ENCODE results near the gene PLEKHG2. TPM values are rescaled to one million over a fixed set of nuclear protein-coding genes. Genes with fewer than 3 reads are reported as not detected.
A peak's percentile ranks its signal among the peaks of the same experiment; 100 is the strongest.

The PLEKHG2 gene
- total RNA-seq, 1 experiment from 2014 or later, result 29.0 TPM

DNA sequence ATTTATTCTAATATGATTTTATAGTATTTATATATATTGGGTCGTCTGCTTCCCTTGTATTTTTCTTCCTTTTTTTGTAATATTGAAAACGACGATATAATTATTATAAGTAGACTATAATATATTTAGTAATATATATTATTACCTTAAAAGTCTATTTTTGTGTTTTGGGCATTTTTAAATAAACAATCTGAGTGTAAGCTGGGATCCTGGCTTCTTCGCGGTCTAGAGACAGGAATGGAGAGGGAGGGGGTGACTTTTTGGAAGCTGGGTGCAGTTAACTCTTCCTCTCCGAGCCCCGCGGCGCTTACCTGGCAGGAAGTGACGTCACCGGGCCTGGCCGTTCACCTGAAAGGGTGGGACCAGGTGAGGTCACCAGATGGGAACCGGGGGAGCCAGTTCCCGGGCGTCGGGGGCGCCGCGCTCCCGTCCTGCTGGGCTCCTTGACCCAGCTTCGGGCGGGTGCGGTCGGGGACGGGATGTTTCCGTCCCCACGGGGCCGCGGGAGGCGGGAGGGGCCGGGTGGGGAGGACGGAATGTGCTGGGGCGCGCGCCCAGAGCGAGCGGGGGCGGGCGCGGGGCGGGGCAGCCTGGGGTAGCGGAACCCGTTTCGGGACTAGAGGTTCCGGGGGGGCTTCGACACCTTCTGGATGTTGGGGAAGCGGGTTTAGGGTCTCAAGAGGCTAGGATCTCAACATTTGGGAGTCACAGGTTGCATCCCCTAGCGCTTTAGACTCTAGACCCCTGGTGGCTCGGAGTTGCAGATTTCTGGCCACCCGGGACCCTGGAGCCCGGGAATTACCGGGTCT is 3.1 kb upstream of the PLEKHG2 start:
- Histone ChIP-seq H2AFZ (ENCODE audit: low read depth, low read length, poor library complexity, severe bottlenecking) (no peak overlapping the region), H3K4me2 (ENCODE audit: low read length) (peak overlapping the region; percentile 92), H3K4me1 (ENCODE audit: control insufficient read depth in 1 of 2, insufficient read depth in 2 of 2, low read length in 2 of 2) (peaks cover 50 to 85% of the 10 kb centered on the region in 2 experiments), H3K27me3 (ENCODE audit: insufficient read depth, low read length) (no peaks in the 10 kb centered on the region), H3K79me2 (ENCODE audit: insufficient read depth, low read length) (peaks cover 38% of the 10 kb centered on the region), H3K36me3 (ENCODE audit: control insufficient read depth in 1 of 2, insufficient read depth in 2 of 2, low read length in 2 of 2) (peaks cover 2 to 12% of the 10 kb centered on the region in 2 experiments; a peak in 1 of 4 replicates), H3K27ac (ENCODE audit: low read depth, low read length) (peak overlapping the region; percentile 100), H3K4me3 (replicated peaks in 1 of 2; ENCODE audit: low read depth in 1 of 2, low read length in 2 of 2) (peak overlapping the region; percentile 90 to 98), H4K20me1 (ENCODE audit: insufficient read depth) (peaks cover 5% of the 10 kb centered on the region; the same call in 1 of the 2 replicates), H3K9ac (ENCODE audit: low read length) (peak overlapping the region; percentile 97), H3K9me3 (ENCODE audit: control insufficient read depth in 1 of 2, insufficient read depth in 1 of 2, low read depth in 1 of 2, low read length in 2 of 2) (no peaks in the 10 kb centered on the region), H3K9me2 (ENCODE audit: insufficient read depth) (no peaks in the 10 kb centered on the region)
- intact Hi-C loops (cut with micrococcal nuclease), result loop anchor here (5.0 kb wide), 1 partner anchor 67 kb away; the partner anchor contains the start of gene SAMD4B
- ATAC-seq, result peak; percentile 24
- POLR2A ChIA-PET, result interaction anchor here (0.7 to 4.1 kb wide), 9 partner anchors 9 to 67 kb away, joined by 3 to 57 read pairs (median 4); partner anchors contain the start of genes MED29, PAF1, RPS16 and SAMD4B
- RAD21 ChIA-PET (ENCODE audit: low non-redundant PET in 1 of 2, low total read pairs in 2 of 2, uncharacterized antibody in 2 of 2, unreplicated experiment in 2 of 2), result interaction anchor here (0.7 to 0.8 kb wide), 2 partner anchors 11 to 1224 kb away, joined by 3 to 5 read pairs; no protein-coding TSS in a partner anchor
- peak; percentile 90 for DNase-seq (ENCODE audit: low read depth, low spot score)
- no TSS peak for BruUV-seq (replicated peaks)
- CTCF ChIA-PET, result interaction anchor here (0.7 to 2.4 kb wide), 3 partner anchors 12 to 32 kb away, joined by 3 to 15 read pairs (median 5); partner anchors contain the start of genes MED29 and PAF1
- TF ChIP-seq POLR2AphosphoS5 (IDR thresholded peaks at IDR 0.05; ENCODE audit: low read depth, low read length) (peak; percentile 92), POLR2A (IDR thresholded peaks at IDR 0.05; ENCODE audit: borderline replicate concordance, extremely low read depth, insufficient read depth, insufficient read length) (peak; percentile 50), EZH2phosphoT487 (IDR thresholded peaks at IDR 0.05; ENCODE audit: borderline replicate concordance) (no peak), SRF (IDR thresholded peaks at IDR 0.05; ENCODE audit: low read depth) (no peak), TCF7L2 (IDR thresholded peaks at IDR 0.05; ENCODE audit: borderline replicate concordance, extremely low read depth, insufficient read depth, insufficient read length) (no peak), SP1 (IDR thresholded peaks at IDR 0.05; ENCODE audit: low read depth) (no peak), YY1 (IDR thresholded peaks at IDR 0.05; ENCODE audit: extremely low read depth, insufficient replicate concordance, low read depth, low read length) (peak; percentile 58), SIN3A (IDR thresholded peaks at IDR 0.05; ENCODE audit: low read depth) (no peak), EGR1 (IDR thresholded peaks at IDR 0.05; ENCODE audit: low read depth) (no peak), ELF1 (IDR thresholded peaks at IDR 0.05; ENCODE audit: borderline replicate concordance, low read depth) (no peak), ZNF274 (IDR thresholded peaks at IDR 0.05; ENCODE audit: low read depth, low read length) (no peak), JUND (IDR thresholded peaks at IDR 0.05) (no peak), FOSL1 (IDR thresholded peaks at IDR 0.05; ENCODE audit: low read depth) (no peak), ZFX (IDR thresholded peaks at IDR 0.05) (no peak), CBX3 (IDR thresholded peaks at IDR 0.05; ENCODE audit: low read depth) (no peak), EZH2 (IDR thresholded peaks at IDR 0.05) (no peak), CEBPB (IDR thresholded peaks at IDR 0.05; ENCODE audit: low read depth) (no peak)
- TF ChIP-seq, protein P1, sequence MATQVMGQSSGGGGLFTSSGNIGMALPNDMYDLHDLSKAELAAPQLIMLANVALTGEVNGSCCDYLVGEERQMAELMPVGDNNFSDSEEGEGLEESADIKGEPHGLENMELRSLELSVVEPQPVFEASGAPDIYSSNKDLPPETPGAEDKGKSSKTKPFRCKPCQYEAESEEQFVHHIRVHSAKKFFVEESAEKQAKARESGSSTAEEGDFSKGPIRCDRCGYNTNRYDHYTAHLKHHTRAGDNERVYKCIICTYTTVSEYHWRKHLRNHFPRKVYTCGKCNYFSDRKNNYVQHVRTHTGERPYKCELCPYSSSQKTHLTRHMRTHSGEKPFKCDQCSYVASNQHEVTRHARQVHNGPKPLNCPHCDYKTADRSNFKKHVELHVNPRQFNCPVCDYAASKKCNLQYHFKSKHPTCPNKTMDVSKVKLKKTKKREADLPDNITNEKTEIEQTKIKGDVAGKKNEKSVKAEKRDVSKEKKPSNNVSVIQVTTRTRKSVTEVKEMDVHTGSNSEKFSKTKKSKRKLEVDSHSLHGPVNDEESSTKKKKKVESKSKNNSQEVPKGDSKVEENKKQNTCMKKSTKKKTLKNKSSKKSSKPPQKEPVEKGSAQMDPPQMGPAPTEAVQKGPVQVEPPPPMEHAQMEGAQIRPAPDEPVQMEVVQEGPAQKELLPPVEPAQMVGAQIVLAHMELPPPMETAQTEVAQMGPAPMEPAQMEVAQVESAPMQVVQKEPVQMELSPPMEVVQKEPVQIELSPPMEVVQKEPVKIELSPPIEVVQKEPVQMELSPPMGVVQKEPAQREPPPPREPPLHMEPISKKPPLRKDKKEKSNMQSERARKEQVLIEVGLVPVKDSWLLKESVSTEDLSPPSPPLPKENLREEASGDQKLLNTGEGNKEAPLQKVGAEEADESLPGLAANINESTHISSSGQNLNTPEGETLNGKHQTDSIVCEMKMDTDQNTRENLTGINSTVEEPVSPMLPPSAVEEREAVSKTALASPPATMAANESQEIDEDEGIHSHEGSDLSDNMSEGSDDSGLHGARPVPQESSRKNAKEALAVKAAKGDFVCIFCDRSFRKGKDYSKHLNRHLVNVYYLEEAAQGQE (IDR thresholded peaks at IDR 0.05; ENCODE audit: low read depth), result no peak
- TF ChIP-seq, protein P2, sequence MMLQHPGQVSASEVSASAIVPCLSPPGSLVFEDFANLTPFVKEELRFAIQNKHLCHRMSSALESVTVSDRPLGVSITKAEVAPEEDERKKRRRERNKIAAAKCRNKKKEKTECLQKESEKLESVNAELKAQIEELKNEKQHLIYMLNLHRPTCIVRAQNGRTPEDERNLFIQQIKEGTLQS (IDR thresholded peaks at IDR 0.05), result no peak
- TF ChIP-seq, protein P3, sequence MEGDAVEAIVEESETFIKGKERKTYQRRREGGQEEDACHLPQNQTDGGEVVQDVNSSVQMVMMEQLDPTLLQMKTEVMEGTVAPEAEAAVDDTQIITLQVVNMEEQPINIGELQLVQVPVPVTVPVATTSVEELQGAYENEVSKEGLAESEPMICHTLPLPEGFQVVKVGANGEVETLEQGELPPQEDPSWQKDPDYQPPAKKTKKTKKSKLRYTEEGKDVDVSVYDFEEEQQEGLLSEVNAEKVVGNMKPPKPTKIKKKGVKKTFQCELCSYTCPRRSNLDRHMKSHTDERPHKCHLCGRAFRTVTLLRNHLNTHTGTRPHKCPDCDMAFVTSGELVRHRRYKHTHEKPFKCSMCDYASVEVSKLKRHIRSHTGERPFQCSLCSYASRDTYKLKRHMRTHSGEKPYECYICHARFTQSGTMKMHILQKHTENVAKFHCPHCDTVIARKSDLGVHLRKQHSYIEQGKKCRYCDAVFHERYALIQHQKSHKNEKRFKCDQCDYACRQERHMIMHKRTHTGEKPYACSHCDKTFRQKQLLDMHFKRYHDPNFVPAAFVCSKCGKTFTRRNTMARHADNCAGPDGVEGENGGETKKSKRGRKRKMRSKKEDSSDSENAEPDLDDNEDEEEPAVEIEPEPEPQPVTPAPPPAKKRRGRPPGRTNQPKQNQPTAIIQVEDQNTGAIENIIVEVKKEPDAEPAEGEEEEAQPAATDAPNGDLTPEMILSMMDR (IDR thresholded peaks at IDR 0.05 in 2 of 3, conservative IDR thresholded peaks at IDR 0.05 in 1 of 3; ENCODE audit: borderline replicate concordance in 1 of 3, insufficient read depth in 1 of 3, low read depth in 2 of 3, low read length in 2 of 3), result no peak
